Fibroblast of lung (primary cell): ENCODE measurements around the gene KREMEN2.
"Not testable (repeated sequence)": the region's sequence is repeated elsewhere in the genome, so short reads cannot be mapped to it uniquely, and the experiment has no call there.

ENCODE experiments used
- CTCF ChIP-seq, 2 donors: IDR thresholded peaks in 1 of 2; conservative IDR thresholded peaks in 1 of 2; 1 replicate in 1 of 2; 2 replicates in 1 of 2; pipeline ENCODE4 v1.5.1; 2011 to 2012; ENCODE audit warnings: low read length in 2 of 2, control low read depth in 1 of 2, inconsistent platforms in 1 of 2, low read depth in 1 of 2, mild to moderate bottlenecking in 1 of 2
- EZH2 ChIP-seq: IDR thresholded peaks from 2 replicates; pipeline ENCODE4 v1.5.1; 2012; ENCODE audit warnings: low read length, control low read depth, mild to moderate bottlenecking; ENCODE audit errors: missing control alignments

DNA sequence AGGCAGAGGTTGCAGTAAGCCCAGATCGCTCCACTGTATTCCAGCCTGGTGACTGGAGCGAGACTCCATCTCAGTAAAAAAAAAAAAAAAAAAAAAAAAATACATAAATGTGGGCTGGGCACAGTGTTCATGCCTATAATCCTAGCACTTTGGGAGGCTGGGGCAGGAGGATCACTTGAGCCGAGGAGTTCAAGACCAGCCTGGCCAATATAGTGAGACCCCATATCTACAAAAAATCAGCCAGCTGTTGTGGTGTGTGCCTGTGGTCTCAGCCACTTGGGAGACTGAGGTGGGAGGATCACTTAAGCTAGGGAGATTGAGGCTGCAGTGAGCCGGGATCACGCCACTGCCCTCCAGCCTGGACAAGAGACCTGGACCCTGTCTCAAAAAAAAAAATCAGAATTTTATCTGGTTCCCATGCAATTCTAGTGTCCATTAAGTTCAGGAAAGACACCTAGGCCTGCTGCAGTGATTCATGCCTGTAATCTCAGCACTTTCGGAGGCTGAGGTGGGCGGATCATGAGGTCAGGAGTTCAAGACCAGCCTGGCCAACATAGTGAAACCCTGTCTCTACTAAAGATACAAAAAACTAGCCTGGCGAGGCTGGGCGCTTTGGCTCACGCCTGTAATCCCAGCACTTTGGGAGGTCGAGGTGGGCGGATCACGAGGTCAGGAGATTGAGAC, 32.7 kb upstream of the KREMEN2 start:
- not testable (repeated sequence) for TF ChIP-seq CTCF (conservative IDR thresholded peaks at IDR 0.05 in 1 of 2, IDR thresholded peaks at IDR 0.05 in 1 of 2; ENCODE audit: low read depth in 1 of 2, low read length in 2 of 2); EZH2
